Measurements from ENCODE around the gene SMPD3. TPM values are rescaled to one million over a fixed set of nuclear protein-coding genes. Genes with fewer than 3 reads are reported as not detected.

SMPD3 gene
- total RNA-seq, 2 donors from 2014 or later = 0.70 to 0.99 TPM

- H3K27me3 Mint-ChIP-seq = no peaks in the 10 kb centered on the region
- no peak overlapping the region for H3K4me3 Mint-ChIP-seq
- peaks cover 36% of the 10 kb centered on the region for H3K4me1 Mint-ChIP-seq
- ATAC-seq (no peak), DNase-seq (no peak)
- peak overlapping the region; percentile 78 for H3K27ac Mint-ChIP-seq
- no peaks in the 10 kb centered on the region for H3K9me3 ChIP-seq (ENCODE audit: control insufficient read depth, low read length, poor library complexity, severe bottlenecking)
- no peaks in the 10 kb centered on the region for H3K36me3 Mint-ChIP-seq (ENCODE audit: low read depth)
Measured at GRCh38 chr16:68420366-68420942, 27.9 kb downstream of the SMPD3 start.

GRCh38 chr16:68417711-68418301 is 30.5 kb downstream of the SMPD3 start:
- Mint-ChIP-seq H3K4me3 (peak overlapping the region; percentile 33), H3K36me3 (ENCODE audit: low read depth) (no peaks in the 10 kb centered on the region), H3K27ac (peak overlapping the region; percentile 78), H3K4me1 (peaks cover 48% of the 10 kb centered on the region), H3K27me3 (no peaks in the 10 kb centered on the region)
- no peaks in the 10 kb centered on the region for H3K9me3 ChIP-seq (ENCODE audit: control insufficient read depth, low read length, poor library complexity, severe bottlenecking)
- peak; percentile 32 to 53 (median 51) for DNase-seq
- ATAC-seq = peak; percentile 92

- DNase-seq = no peak
- H3K27ac Mint-ChIP-seq = peak overlapping the region; percentile 78
- no peak for ATAC-seq
- peaks cover 54% of the 10 kb centered on the region for H3K4me1 Mint-ChIP-seq
- no peaks in the 10 kb centered on the region for H3K9me3 ChIP-seq (ENCODE audit: control insufficient read depth, low read length, poor library complexity, severe bottlenecking)
- no peaks in the 10 kb centered on the region for H3K27me3 Mint-ChIP-seq
- H3K4me3 Mint-ChIP-seq = peak overlapping the region; percentile 21
- no peaks in the 10 kb centered on the region for H3K36me3 Mint-ChIP-seq (ENCODE audit: low read depth)
Measured at GRCh38 chr16:68416057-68417046, 32.0 kb downstream of the SMPD3 start.

DNA sequence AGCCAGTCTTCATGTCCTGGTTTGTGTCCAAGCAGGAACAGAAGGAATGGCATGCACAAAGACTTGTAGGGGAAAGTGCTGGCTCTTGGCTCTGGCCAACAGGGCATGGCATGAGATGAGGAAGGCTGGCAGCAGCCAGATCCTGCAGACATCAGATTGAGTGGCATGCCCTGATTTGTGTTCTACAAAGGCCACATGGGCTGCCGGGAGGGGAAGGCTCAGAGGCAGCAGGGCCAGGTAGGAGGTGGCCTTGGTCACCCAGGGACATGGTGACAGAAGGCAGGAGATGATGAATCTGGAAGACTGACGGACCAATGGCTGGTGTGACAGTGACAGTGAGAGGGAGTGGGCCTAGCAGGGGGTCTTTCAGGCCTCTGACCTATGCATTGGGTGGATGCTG is 33.7 kb downstream of the SMPD3 start:
- no peak for DNase-seq
- Mint-ChIP-seq H3K27me3 (no peaks in the 10 kb centered on the region), H3K4me1 (peaks cover 51% of the 10 kb centered on the region), H3K27ac (peak overlapping the region; percentile 78), H3K36me3 (ENCODE audit: low read depth) (no peaks in the 10 kb centered on the region), H3K4me3 (no peak overlapping the region)
- ATAC-seq = no peak
- no peaks in the 10 kb centered on the region for H3K9me3 ChIP-seq (ENCODE audit: control insufficient read depth, low read length, poor library complexity, severe bottlenecking)

GRCh38 chr16:68412061-68412460 is 36.2 kb downstream of the SMPD3 start:
- Mint-ChIP-seq H3K4me3 (no peak overlapping the region), H3K36me3 (ENCODE audit: low read depth) (no peaks in the 10 kb centered on the region), H3K27ac (peak overlapping the region; percentile 51), H3K27me3 (peaks cover under 1% of the 10 kb centered on the region), H3K4me1 (peaks cover 30% of the 10 kb centered on the region)
- ATAC-seq = no peak
- DNase-seq = no peak
- no peaks in the 10 kb centered on the region for H3K9me3 ChIP-seq (ENCODE audit: control insufficient read depth, low read length, poor library complexity, severe bottlenecking)

GRCh38 chr16:68411086-68411485 is 37.2 kb downstream of the SMPD3 start:
- Mint-ChIP-seq H3K27ac (peak overlapping the region; percentile 41), H3K36me3 (ENCODE audit: low read depth) (no peaks in the 10 kb centered on the region), H3K4me1 (peaks cover 21% of the 10 kb centered on the region), H3K4me3 (no peak overlapping the region), H3K27me3 (peaks cover 6% of the 10 kb centered on the region)
- H3K9me3 ChIP-seq (ENCODE audit: control insufficient read depth, low read length, poor library complexity, severe bottlenecking) = no peaks in the 10 kb centered on the region
- ATAC-seq (no peak), DNase-seq (no peak)

- H3K36me3 Mint-ChIP-seq (ENCODE audit: low read depth) = no peaks in the 10 kb centered on the region
- H3K27me3 Mint-ChIP-seq = peaks cover 6% of the 10 kb centered on the region
- H3K4me1 Mint-ChIP-seq = peaks cover 9% of the 10 kb centered on the region
- ATAC-seq (no peak), DNase-seq (no peak)
- H3K27ac Mint-ChIP-seq = no peak overlapping the region
- no peak overlapping the region for H3K4me3 Mint-ChIP-seq
- H3K9me3 ChIP-seq (ENCODE audit: control insufficient read depth, low read length, poor library complexity, severe bottlenecking) = no peaks in the 10 kb centered on the region
Measured at GRCh38 chr16:68408967-68409366, 39.3 kb downstream of the SMPD3 start.

GRCh38 chr16:68408428-68408827 is 39.9 kb downstream of the SMPD3 start:
- Mint-ChIP-seq H3K4me3 (no peak overlapping the region), H3K36me3 (ENCODE audit: low read depth) (no peaks in the 10 kb centered on the region), H3K4me1 (peaks cover 8% of the 10 kb centered on the region), H3K27ac (no peak overlapping the region), H3K27me3 (peaks cover 6% of the 10 kb centered on the region)
- no peak for DNase-seq
- no peaks in the 10 kb centered on the region for H3K9me3 ChIP-seq (ENCODE audit: control insufficient read depth, low read length, poor library complexity, severe bottlenecking)
- ATAC-seq = no peak

GRCh38 chr16:68406458-68407152 is 41.7 kb downstream of the SMPD3 start:
- H3K4me1 Mint-ChIP-seq = peaks cover 12% of the 10 kb centered on the region
- H3K27me3 Mint-ChIP-seq = peaks cover 6% of the 10 kb centered on the region
- no peaks in the 10 kb centered on the region for H3K36me3 Mint-ChIP-seq (ENCODE audit: low read depth)
- no peak for DNase-seq
- ATAC-seq = no peak
- no peaks in the 10 kb centered on the region for H3K9me3 ChIP-seq (ENCODE audit: control insufficient read depth, low read length, poor library complexity, severe bottlenecking)
- H3K27ac Mint-ChIP-seq = no peak overlapping the region
- H3K4me3 Mint-ChIP-seq = no peak overlapping the region

DNA sequence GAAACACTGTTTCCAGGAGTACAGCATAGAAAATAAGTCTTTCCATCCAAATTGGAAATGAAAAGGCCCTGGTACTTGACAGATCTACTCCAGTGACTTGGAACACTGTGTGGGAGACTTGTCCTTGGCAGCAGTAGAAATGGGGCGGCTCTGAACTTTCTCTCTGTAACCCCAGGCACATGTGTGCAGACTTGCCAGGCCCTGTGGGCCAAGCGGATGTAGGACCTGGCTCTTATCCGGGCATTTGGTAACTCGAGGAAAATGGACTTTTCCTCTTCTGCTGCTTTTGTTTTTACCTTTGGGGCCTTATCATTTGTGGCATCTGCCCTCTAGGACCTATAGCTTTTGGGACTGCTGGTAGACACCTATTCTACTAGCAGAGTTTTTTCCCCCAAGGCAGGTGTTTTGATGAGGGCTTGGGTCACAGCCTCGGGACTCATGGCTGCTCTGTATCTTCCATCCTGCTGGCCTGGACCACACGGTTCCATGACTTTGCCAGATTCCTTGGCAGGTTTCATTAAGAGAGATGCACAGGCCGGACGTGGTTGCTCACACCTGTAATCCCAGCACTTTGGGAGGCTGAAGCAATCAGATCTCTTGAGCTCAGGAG is 43.5 kb downstream of the SMPD3 start:
- ATAC-seq = no peak

GRCh38 chr16:68403704-68404103 is 44.6 kb downstream of the SMPD3 start:
- DNase-seq (no peak), ATAC-seq (no peak)
- H3K27ac Mint-ChIP-seq = no peak overlapping the region
- H3K36me3 Mint-ChIP-seq (ENCODE audit: low read depth) = no peaks in the 10 kb centered on the region
- no peak overlapping the region for H3K4me3 Mint-ChIP-seq
- H3K9me3 ChIP-seq (ENCODE audit: control insufficient read depth, low read length, poor library complexity, severe bottlenecking) = no peaks in the 10 kb centered on the region
- peaks cover 6% of the 10 kb centered on the region for H3K27me3 Mint-ChIP-seq
- peaks cover 22% of the 10 kb centered on the region for H3K4me1 Mint-ChIP-seq

More for the DNA sequence above, 43.5 kb downstream of the SMPD3 start:
- peaks cover 20% of the 10 kb centered on the region for H3K4me1 Mint-ChIP-seq
- peaks cover 6% of the 10 kb centered on the region for H3K27me3 Mint-ChIP-seq
- DNase-seq = no peak
- no peak overlapping the region for H3K27ac Mint-ChIP-seq
- no peak overlapping the region for H3K4me3 Mint-ChIP-seq
- no peaks in the 10 kb centered on the region for H3K36me3 Mint-ChIP-seq (ENCODE audit: low read depth)
- H3K9me3 ChIP-seq (ENCODE audit: control insufficient read depth, low read length, poor library complexity, severe bottlenecking) = no peaks in the 10 kb centered on the region

DNA sequence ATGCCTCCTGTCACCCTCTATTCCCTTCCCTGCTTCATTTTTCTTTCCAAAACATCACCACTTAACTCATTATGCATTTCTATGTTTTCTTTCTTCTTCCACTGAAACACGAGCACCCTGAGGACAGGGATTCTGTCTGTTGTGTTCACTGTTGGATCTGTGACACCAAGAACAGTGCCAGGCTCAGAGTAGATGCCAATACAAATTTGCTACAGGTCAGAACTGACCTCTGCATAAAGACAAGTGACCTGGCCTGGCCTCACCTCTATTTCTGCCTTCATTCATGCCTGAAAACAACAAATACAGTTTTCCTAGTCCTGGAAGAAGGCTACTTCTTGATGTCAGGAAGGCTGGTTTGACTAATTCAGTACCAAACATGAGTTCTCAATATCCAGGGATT is 45.1 kb downstream of the SMPD3 start:
- Mint-ChIP-seq H3K4me3 (no peak overlapping the region), H3K36me3 (ENCODE audit: low read depth) (no peaks in the 10 kb centered on the region), H3K4me1 (peaks cover 22% of the 10 kb centered on the region), H3K27me3 (peaks cover 6% of the 10 kb centered on the region), H3K27ac (no peak overlapping the region)
- H3K9me3 ChIP-seq (ENCODE audit: control insufficient read depth, low read length, poor library complexity, severe bottlenecking) = no peaks in the 10 kb centered on the region
- no peak for DNase-seq
- no peak for ATAC-seq

- H3K4me3 Mint-ChIP-seq = no peak overlapping the region
- H3K36me3 Mint-ChIP-seq (ENCODE audit: low read depth) = no peaks in the 10 kb centered on the region
- H3K4me1 Mint-ChIP-seq = peaks cover 22% of the 10 kb centered on the region
- DNase-seq (no peak), ATAC-seq (no peak)
- H3K27me3 Mint-ChIP-seq = peaks cover 6% of the 10 kb centered on the region
- H3K9me3 ChIP-seq (ENCODE audit: control insufficient read depth, low read length, poor library complexity, severe bottlenecking) = no peaks in the 10 kb centered on the region
- no peak overlapping the region for H3K27ac Mint-ChIP-seq
Measured at GRCh38 chr16:68402748-68403040, 45.6 kb downstream of the SMPD3 start.

Measured in T-helper 17 cell (primary cell).